ENCODE results near the gene PALS2. TPM values are rescaled to one million over a fixed set of nuclear protein-coding genes. Genes with fewer than 3 reads are reported as not detected.

The PALS2 gene
- total RNA-seq, 1 experiment from 2014 or later, result 44.6 TPM

DNA sequence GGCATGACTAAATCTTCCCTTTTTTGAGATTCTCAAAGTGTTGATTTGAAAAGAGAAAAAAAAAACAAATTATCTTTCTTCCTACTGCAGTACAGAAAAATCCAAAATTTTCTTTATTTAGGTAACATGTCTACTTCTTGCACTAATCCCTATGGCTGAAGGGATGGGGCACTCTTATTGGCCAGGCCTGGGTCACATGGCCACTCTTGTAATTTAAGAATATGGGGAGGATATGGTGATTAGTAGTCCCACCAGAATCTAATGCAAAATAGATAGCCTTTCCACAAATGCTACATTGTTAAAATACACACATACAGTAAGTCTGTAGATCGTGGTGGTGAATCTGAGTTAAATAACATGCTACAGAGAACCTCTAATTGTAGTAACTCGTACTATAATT, 7.0 kb upstream of the PALS2 start:
- no peak for TF ChIP-seq SP1 (IDR thresholded peaks at IDR 0.05; ENCODE audit: low read depth)
- no TSS peak for BruUV-seq (replicated peaks)
- Histone ChIP-seq H2AFZ (ENCODE audit: low read depth, low read length, poor library complexity, severe bottlenecking) (peak overlapping the region; percentile 82), H3K4me2 (ENCODE audit: low read length) (no peak overlapping the region), H3K4me3 (replicated peaks in 1 of 2; ENCODE audit: low read depth in 1 of 2, low read length in 2 of 2) (no peak overlapping the region), H3K79me2 (ENCODE audit: insufficient read depth, low read length) (no peaks in the 10 kb centered on the region), H4K20me1 (ENCODE audit: insufficient read depth) (no peaks in the 10 kb centered on the region), H3K9ac (ENCODE audit: low read length) (no peak overlapping the region), H3K27ac (ENCODE audit: low read depth, low read length) (no peak overlapping the region), H3K4me1 (ENCODE audit: control insufficient read depth in 1 of 2, insufficient read depth in 2 of 2, low read length in 2 of 2) (no peaks in the 10 kb centered on the region), H3K9me2 (ENCODE audit: insufficient read depth) (no peaks in the 10 kb centered on the region), H3K27me3 (ENCODE audit: insufficient read depth, low read length) (peaks cover 20% of the 10 kb centered on the region), H3K36me3 (ENCODE audit: control insufficient read depth in 1 of 2, insufficient read depth in 2 of 2, low read length in 2 of 2) (no peaks in the 10 kb centered on the region), H3K9me3 (ENCODE audit: control insufficient read depth in 1 of 2, insufficient read depth in 1 of 2, low read depth in 1 of 2, low read length in 2 of 2) (no peaks in the 10 kb centered on the region)
- intact Hi-C loops (cut with micrococcal nuclease), result no loop called here
- ChIA-PET CTCF (interaction anchor here (1.6 kb wide), 1 partner anchor 10 kb away, joined by 4 read pairs; no protein-coding TSS in a partner anchor), POLR2A (no interaction called here), RAD21 (ENCODE audit: low non-redundant PET in 1 of 2, low total read pairs in 2 of 2, uncharacterized antibody in 2 of 2, unreplicated experiment in 2 of 2) (no interaction called here)
- ATAC-seq (no peak), DNase-seq (ENCODE audit: low read depth, low spot score) (no peak)

DNA sequence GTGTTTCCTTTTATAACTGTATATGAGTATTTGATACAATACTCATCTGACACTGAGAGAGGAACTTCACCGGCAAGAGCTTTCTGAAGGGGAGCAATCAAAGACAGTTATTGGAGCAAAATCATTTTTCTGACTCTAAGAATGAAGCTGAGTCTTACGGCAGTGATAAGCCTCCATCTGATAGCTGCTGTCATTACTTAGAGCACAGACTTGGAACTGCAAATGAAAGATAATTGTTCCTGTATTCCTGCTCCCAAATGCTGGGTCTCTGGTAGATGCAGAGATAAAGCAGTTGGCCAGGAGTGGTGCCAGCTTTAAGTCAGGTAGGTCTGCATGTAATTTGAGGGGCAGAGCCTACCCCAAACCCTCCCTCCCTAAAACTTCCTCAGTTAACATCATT, 2.3 kb upstream of the PALS2 start:
- Histone ChIP-seq H3K27me3 (ENCODE audit: insufficient read depth, low read length) (peaks cover 20% of the 10 kb centered on the region), H3K36me3 (ENCODE audit: control insufficient read depth in 1 of 2, insufficient read depth in 2 of 2, low read length in 2 of 2) (no peaks in the 10 kb centered on the region), H2AFZ (ENCODE audit: low read depth, low read length, poor library complexity, severe bottlenecking) (no peak overlapping the region), H3K4me3 (replicated peaks in 1 of 2; ENCODE audit: low read depth in 1 of 2, low read length in 2 of 2) (no peak overlapping the region), H3K4me2 (ENCODE audit: low read length) (no peak overlapping the region), H3K9me3 (ENCODE audit: control insufficient read depth in 1 of 2, insufficient read depth in 1 of 2, low read depth in 1 of 2, low read length in 2 of 2) (no peaks in the 10 kb centered on the region), H3K9ac (ENCODE audit: low read length) (no peak overlapping the region), H3K79me2 (ENCODE audit: insufficient read depth, low read length) (peaks cover 22% of the 10 kb centered on the region), H3K27ac (ENCODE audit: low read depth, low read length) (no peak overlapping the region), H3K4me1 (ENCODE audit: control insufficient read depth in 1 of 2, insufficient read depth in 2 of 2, low read length in 2 of 2) (peaks cover 8 to 19% of the 10 kb centered on the region in 2 experiments; a peak in 3 of 4 replicates), H3K9me2 (ENCODE audit: insufficient read depth) (no peaks in the 10 kb centered on the region), H4K20me1 (ENCODE audit: insufficient read depth) (peaks cover 8% of the 10 kb centered on the region; the same call in 1 of the 2 replicates)
- POLR2A ChIA-PET, result no interaction called here
- CTCF ChIA-PET, result no interaction called here
- RAD21 ChIA-PET (ENCODE audit: low non-redundant PET in 1 of 2, low total read pairs in 2 of 2, uncharacterized antibody in 2 of 2, unreplicated experiment in 2 of 2), result no interaction called here
- ATAC-seq (no peak), DNase-seq (ENCODE audit: low read depth, low spot score) (no peak)
- no TSS peak for BruUV-seq (replicated peaks)
- intact Hi-C loops (cut with micrococcal nuclease), result no loop called here
- no peak for TF ChIP-seq RAD21 (IDR thresholded peaks at IDR 0.05; ENCODE audit: low read depth)
- no peak for TF ChIP-seq ZNF274 (IDR thresholded peaks at IDR 0.05; ENCODE audit: low read depth, low read length)
- TF ChIP-seq, protein P1, sequence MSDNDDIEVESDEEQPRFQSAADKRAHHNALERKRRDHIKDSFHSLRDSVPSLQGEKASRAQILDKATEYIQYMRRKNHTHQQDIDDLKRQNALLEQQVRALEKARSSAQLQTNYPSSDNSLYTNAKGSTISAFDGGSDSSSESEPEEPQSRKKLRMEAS (IDR thresholded peaks at IDR 0.05), result no peak
- TF ChIP-seq ZFX (IDR thresholded peaks at IDR 0.05), result no peak
- TF ChIP-seq EZH2phosphoT487 (IDR thresholded peaks at IDR 0.05; ENCODE audit: borderline replicate concordance), result no peak
- TF ChIP-seq SP1 (IDR thresholded peaks at IDR 0.05; ENCODE audit: low read depth), result no peak
- TF ChIP-seq, protein P2, sequence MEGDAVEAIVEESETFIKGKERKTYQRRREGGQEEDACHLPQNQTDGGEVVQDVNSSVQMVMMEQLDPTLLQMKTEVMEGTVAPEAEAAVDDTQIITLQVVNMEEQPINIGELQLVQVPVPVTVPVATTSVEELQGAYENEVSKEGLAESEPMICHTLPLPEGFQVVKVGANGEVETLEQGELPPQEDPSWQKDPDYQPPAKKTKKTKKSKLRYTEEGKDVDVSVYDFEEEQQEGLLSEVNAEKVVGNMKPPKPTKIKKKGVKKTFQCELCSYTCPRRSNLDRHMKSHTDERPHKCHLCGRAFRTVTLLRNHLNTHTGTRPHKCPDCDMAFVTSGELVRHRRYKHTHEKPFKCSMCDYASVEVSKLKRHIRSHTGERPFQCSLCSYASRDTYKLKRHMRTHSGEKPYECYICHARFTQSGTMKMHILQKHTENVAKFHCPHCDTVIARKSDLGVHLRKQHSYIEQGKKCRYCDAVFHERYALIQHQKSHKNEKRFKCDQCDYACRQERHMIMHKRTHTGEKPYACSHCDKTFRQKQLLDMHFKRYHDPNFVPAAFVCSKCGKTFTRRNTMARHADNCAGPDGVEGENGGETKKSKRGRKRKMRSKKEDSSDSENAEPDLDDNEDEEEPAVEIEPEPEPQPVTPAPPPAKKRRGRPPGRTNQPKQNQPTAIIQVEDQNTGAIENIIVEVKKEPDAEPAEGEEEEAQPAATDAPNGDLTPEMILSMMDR (IDR thresholded peaks at IDR 0.05 in 2 of 3, conservative IDR thresholded peaks at IDR 0.05 in 1 of 3; ENCODE audit: borderline replicate concordance in 1 of 3, insufficient read depth in 1 of 3, low read depth in 2 of 3, low read length in 2 of 3), result no peak
- no peak for TF ChIP-seq ELF1 (IDR thresholded peaks at IDR 0.05; ENCODE audit: borderline replicate concordance, low read depth)
- no peak for TF ChIP-seq SIN3A (IDR thresholded peaks at IDR 0.05; ENCODE audit: low read depth)
